ENCODE data around the gene DZIP3.

The DZIP3 gene

GRCh38 chr3:108705045-108705444, 115.5 kb downstream of the DZIP3 start:
- no peak for DNase-seq

- no peak for DNase-seq
Measured at GRCh38 chr3:108713009-108713516, 123.5 kb downstream of the DZIP3 start.

- DNase-seq, result no peak
Measured at GRCh38 chr3:108713816-108714215, 124.3 kb downstream of the DZIP3 start.

GRCh38 chr3:108718454-108718853, 128.9 kb downstream of the DZIP3 start:
- no peak for DNase-seq

GRCh38 chr3:108719178-108719806, 129.8 kb downstream of the DZIP3 start:
- DNase-seq, result no peak

- no peak for DNase-seq
Measured at GRCh38 chr3:108722724-108723123, 133.2 kb downstream of the DZIP3 start.

- DNase-seq, result no peak
Measured at GRCh38 chr3:108724101-108724500, 134.6 kb downstream of the DZIP3 start.

GRCh38 chr3:108728105-108728504, 138.6 kb downstream of the DZIP3 start:
- no peak for DNase-seq

GRCh38 chr3:108728934-108729333, 139.4 kb downstream of the DZIP3 start:
- DNase-seq, result no peak

GRCh38 chr3:108736821-108737220, 147.3 kb downstream of the DZIP3 start:
- DNase-seq, result no peak

- DNase-seq, result no peak
Measured at GRCh38 chr3:108742929-108743328, 153.4 kb downstream of the DZIP3 start.
